ENCODE data around the gene MAML3. TPM values are rescaled to one million over a fixed set of nuclear protein-coding genes. Genes with fewer than 3 reads are reported as not detected.
"Not testable (repeated sequence)": the region's sequence is repeated elsewhere in the genome, so short reads cannot be mapped to it uniquely, and the experiment has no call there.

MAML3 gene
- total RNA-seq, 6 donors from 2014 or later: 9.6 to 31.4 (median 14.5) TPM

- ATAC-seq (ENCODE audit: low FRiP score in 2 of 2): no peak
- Histone ChIP-seq H3K9me3 (no peaks in the 10 kb centered on the region), H3K27me3 (no peaks in the 10 kb centered on the region), H3K4me1 (no peaks in the 10 kb centered on the region), H3K27ac (no peak overlapping the region), H3K4me3 (no peak overlapping the region), H3K36me3 (peaks cover 0 to 42% (median 9%) of the 10 kb centered on the region in 4 donors)
- DNase-seq: no peak
- WGBS, 2 donors: 89 to 97% methylated on average over 4 of the region's 4 CpGs
- TF ChIP-seq CTCF (IDR thresholded peaks at IDR 0.05) (no peak), POLR2AphosphoS5 (IDR thresholded peaks at IDR 0.05) (no peak), EP300 (IDR thresholded peaks at IDR 0.05) (no peak), POLR2A (IDR thresholded peaks at IDR 0.05) (no peak)
These were observed 449.0 kb downstream of the MAML3 start for GRCh38 chr4:139704915-139705485.

DNA sequence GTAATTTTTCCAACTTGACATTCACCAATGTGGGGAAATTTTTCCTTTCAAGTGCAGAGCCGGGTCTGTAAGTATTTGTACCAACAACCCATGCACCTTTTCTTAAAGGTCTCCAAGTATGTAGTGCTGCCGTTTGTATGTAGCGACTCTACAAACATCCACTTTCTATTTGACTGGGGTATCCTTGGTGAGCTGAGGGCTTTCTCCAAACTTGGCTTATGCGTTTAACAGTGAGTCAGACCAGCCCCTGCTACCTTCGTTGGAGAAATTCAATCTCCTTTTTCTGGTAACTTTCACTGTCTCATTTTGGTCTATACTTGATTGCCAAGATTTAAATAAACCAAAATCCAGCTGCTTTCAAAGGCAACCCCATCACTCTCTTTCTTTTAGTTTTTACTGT is 453.4 kb downstream of the MAML3 start:
- no peaks in the 10 kb centered on the region for H3K9me3 ChIP-seq
- H3K36me3 ChIP-seq: peaks cover 0 to 50% (median 10%) of the 10 kb centered on the region in 4 donors
- no peak for TF ChIP-seq POLR2A (IDR thresholded peaks at IDR 0.05)
- TF ChIP-seq CTCF (IDR thresholded peaks at IDR 0.05): no peak
- no peak for TF ChIP-seq EP300 (IDR thresholded peaks at IDR 0.05)
- TF ChIP-seq POLR2AphosphoS5 (IDR thresholded peaks at IDR 0.05): no peak
- H3K27ac ChIP-seq: no peak overlapping the region
- no peaks in the 10 kb centered on the region for H3K4me1 ChIP-seq
- no peaks in the 10 kb centered on the region for H3K27me3 ChIP-seq
- ATAC-seq (ENCODE audit: low FRiP score in 2 of 2) (no peak), DNase-seq (no peak)
- 71 to 81% methylated on average over 5 of the region's 5 CpGs for WGBS, 2 donors
- H3K4me3 ChIP-seq: no peak overlapping the region

GRCh38 chr4:139698167-139698925 is 455.6 kb downstream of the MAML3 start:
- whole genome bisulfite sequencing, 2 donors: 98 to 100% methylated on average over 8 to 20 of the region's 25 CpGs
- H3K27me3 ChIP-seq; DNase-seq; H3K9me3 ChIP-seq; H3K27ac ChIP-seq; ATAC-seq (ENCODE audit: low FRiP score in 2 of 2); H3K4me3 ChIP-seq; H3K4me1 ChIP-seq: not testable (repeated sequence)
- peaks cover 0 to 34% (median 3%) of the 10 kb centered on the region in 4 donors for H3K36me3 ChIP-seq

- Histone ChIP-seq H3K4me1 (peaks cover 0 to 7% (median 2%) of the 10 kb centered on the region in 4 donors), H3K36me3 (peaks cover 0 to 32% (median 3%) of the 10 kb centered on the region in 4 donors), H3K9me3 (no peaks in the 10 kb centered on the region), H3K4me3 (no peak overlapping the region), H3K27me3 (no peaks in the 10 kb centered on the region), H3K27ac (no peak overlapping the region)
- WGBS, 2 donors: 93 to 96% methylated on average over 5 of the region's 5 CpGs
- no peak for ATAC-seq (ENCODE audit: low FRiP score in 2 of 2)
- TF ChIP-seq POLR2A (IDR thresholded peaks at IDR 0.05) (no peak), CTCF (IDR thresholded peaks at IDR 0.05) (no peak)
- DNase-seq: no peak
These were observed 457.5 kb downstream of the MAML3 start for GRCh38 chr4:139696491-139696890.

GRCh38 chr4:139694522-139695107 is 459.4 kb downstream of the MAML3 start:
- Histone ChIP-seq H3K4me1 (peaks cover 0 to 7% (median 2%) of the 10 kb centered on the region in 4 donors), H3K27ac (no peak overlapping the region), H3K36me3 (peaks cover 0 to 21% (median 3%) of the 10 kb centered on the region in 4 donors), H3K4me3 (no peak overlapping the region), H3K9me3 (no peaks in the 10 kb centered on the region), H3K27me3 (no peaks in the 10 kb centered on the region)
- DNase-seq (no peak), ATAC-seq (ENCODE audit: low FRiP score in 2 of 2) (no peak)
- 92 to 97% methylated on average over 3 of the region's 3 CpGs for WGBS, 2 donors
- TF ChIP-seq POLR2AphosphoS5 (IDR thresholded peaks at IDR 0.05): no peak
- no peak for TF ChIP-seq POLR2A (IDR thresholded peaks at IDR 0.05)
- TF ChIP-seq CTCF (IDR thresholded peaks at IDR 0.05): no peak
- TF ChIP-seq EP300 (IDR thresholded peaks at IDR 0.05): no peak

Measured in upper lobe of left lung (tissue), 6 donors.